NCI-H1417 treated with DMSO at 0.1 percent for 48 hours (cell line): ENCODE data around the gene HADHA.
"Not testable (repeated sequence)": the region's sequence is repeated elsewhere in the genome, so short reads cannot be mapped to it uniquely, and the experiment has no call there.

Source experiments
- DNase-seq: peaks from one replicate; lab custom pipeline; 2025; lab: John Stamatoyannopoulos, UW

HADHA gene

GRCh38 chr2:26174691-26175465 lies 69.6 kb downstream of the HADHA start:
- DNase-seq = no peak

- DNase-seq = no peak
These were observed 70.5 kb downstream of the HADHA start for GRCh38 chr2:26173776-26174482.

GRCh38 chr2:26172871-26173775 lies 71.3 kb downstream of the HADHA start, which contains the start of gene GAREM2:
Gene GAREM2 (plus strand): TSS chr2:26173088. CDS start chr2:26173221, 133 bp downstream.
- no peak for DNase-seq

DNA sequence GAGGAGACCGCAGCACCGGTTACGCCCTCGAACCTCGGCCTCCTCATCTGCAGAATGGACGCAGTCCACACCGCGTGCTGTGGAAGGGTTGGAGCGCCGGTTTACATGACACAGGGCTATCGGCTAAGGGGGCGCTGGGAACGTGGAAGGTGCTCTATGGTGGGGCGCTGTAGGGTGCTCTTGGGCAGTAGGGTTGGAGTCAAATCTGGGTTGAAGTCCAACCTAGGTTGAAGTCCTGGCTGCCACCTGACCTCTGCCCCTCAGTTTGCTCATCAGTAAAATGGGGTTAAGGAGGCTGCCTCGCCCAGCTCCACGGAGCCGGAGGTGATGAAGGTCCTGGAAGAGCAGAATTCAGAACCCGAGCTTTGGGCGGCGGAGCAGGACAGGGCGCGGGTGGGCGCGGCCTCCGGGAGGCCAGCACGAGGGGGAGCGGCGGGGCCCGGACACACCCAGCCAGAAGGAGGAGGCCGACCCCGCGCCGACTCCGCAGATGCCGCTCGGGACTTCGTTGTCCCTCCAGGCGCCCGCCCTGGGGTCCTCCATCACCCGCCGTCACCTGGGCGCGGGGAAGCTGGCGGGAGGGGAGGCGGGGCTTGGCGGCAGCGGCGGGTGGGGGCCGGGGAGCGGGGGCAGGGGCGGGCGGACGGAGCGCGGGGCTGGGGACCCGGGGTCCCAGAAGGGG lies 72.1 kb downstream of the HADHA start:
- no peak for DNase-seq

DNA sequence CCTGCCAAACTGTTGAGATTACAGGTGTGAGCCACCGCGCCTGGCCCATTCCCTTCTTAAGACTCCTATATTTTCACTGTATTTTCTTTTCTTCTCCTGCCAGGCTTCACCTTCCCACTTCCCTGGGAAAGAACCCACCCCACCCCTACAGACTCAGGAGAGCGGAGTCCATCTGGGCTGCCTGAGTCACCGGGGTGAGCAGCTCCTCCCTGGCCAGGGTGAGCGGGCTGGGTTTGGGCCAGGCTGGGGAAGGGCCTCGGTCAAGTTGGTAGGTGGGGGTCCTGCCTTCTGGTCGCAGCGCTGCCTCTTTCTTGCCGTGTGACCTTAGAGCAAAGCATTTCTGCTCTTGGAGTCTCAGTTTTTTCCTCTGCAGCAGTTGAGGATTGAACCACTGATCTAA lies 73.6 kb downstream of the HADHA start:
- no peak for DNase-seq

DNA sequence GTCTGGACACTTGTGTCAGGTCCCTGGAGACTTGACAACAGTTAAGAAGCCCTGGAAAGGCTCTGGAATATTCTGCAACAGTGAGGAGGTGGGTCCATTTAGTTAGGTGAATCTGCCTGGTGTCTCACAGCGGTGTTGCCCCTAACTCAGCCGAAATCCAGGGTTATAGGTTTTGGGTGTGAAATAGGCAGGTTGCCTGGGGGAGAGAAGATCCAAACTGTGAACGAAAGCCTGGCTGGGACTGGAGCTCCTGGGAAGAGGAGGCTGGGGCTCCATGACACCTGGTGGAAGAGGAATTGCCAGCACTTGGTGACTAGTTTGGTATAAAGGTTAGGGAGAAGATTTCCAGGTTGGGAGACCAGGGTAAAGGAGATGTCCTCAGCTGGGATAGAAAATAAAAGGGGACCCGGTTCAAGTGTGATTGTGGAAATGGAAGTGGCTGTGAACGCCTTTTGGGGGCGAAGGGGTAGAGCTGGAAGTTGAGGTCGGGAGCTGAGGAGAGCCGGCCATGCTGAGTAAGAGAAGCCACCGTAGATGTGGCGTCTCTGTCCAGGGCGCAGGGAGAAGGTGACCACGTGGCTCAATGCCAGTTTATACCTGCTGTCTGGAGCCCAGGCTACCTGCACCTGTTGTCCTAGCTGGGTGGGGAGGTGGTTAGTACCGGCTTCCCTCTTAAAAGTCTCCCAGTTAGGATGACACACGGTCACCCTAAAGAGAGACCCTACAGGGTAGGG lies 74.6 kb downstream of the HADHA start:
- DNase-seq = no peak

DNA sequence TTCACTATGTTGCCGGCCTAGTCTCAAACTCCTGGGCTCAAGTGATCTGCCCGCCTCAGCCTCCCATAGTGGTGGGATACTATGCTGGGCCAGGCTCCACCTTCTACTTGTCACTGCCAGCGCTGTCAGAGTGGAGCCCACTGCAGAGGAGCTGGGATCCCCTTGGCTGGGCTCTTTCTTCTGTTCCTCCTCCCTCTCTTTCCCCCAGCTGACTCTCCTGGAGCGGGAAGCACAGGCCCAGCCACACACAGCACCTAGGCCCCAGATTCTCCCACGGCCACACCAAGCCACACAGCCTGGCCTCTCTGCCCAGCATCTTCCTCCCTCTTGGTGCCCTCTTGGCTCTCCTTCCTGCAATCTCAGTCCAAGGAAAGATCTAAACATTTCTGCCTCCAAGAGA lies 75.2 kb downstream of the HADHA start:
- DNase-seq = no peak

DNA sequence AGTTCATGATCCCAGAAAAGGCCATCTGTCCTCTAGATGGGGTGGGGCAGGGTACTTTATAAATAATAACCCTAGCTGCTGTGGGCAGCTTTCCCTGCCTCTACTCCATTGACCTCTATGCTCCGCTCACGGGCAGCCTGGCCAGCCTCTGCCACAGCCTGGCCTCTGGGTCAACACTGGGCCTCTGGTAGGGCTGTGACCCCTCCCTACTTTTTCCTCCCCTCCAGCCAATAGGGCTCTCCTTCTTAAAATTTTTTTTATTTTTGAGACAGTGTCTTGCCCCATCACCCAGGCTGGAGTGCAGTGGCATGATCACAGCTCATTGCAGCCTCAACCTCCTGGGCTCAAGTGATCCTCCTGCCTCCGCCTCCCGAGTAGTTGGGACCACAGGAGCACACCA lies 75.6 kb downstream of the HADHA start:
- no peak for DNase-seq

DNA sequence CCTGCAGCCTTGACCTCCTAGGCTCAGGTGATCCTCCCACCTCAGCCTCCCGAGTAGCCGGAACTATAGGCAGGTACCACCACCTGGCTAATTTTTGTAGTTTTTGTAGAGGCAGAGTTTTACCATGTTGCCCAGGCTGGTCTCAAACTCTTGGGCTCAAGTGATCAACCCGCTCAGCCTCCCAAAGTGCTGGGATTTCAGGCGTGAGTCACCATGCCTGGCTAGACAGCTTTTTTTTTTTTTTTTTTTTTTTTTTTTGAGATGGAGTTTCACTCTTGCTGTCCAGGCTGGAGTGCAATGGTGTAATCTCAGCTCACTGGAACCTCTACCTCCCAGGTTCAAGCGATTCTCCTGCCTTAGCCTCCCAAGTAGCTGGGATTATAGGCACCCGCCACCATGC lies 77.9 kb downstream of the HADHA start:
- not testable (repeated sequence) for DNase-seq

- DNase-seq = no peak
These were observed 79.0 kb downstream of the HADHA start for GRCh38 chr2:26165403-26165802.

- no peak for DNase-seq
These were observed 79.7 kb downstream of the HADHA start for GRCh38 chr2:26164641-26165211.

DNA sequence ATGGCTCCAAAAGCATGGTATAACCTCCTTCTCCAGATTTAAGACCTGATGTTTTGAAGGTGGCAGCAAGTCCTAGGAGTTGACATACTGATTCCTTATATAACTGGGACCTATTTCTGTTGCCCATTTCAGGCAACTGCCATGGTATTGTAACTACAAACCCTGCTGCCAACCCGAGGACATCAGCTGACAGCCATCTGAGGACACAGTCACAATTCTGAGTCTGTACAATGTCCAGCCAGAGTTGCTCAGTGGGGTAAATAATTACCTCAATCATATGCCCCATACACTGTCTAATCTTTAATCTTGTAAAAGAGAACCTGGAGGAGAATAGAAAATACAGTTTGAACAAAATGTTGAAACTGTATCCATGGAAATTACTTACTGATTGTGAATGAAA lies 80.2 kb downstream of the HADHA start:
- DNase-seq = no peak

DNA sequence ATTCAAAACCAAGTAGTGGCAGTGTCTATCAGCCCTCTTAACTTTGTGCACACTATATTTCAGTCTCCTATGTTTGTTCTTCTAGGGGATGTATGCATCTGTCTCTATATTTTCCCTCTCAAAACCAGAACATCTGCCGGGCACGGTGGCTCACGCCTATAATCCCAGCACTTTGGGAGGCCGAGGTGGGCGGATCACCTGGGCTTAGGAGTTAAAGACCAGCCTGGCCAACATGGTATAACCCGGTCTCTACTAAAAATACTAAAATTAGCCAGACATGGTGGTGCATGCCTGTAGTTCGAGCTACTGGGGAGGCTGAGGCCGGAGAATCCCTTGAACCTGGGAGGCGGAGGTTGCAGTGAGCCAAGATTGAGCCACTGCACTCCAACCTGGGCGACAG lies 81.5 kb downstream of the HADHA start:
- DNase-seq = no peak

- no peak for DNase-seq
These were observed 82.5 kb downstream of the HADHA start for GRCh38 chr2:26161926-26162325.

GRCh38 chr2:26157580-26157979 lies 86.9 kb downstream of the HADHA start:
- no peak for DNase-seq

DNA sequence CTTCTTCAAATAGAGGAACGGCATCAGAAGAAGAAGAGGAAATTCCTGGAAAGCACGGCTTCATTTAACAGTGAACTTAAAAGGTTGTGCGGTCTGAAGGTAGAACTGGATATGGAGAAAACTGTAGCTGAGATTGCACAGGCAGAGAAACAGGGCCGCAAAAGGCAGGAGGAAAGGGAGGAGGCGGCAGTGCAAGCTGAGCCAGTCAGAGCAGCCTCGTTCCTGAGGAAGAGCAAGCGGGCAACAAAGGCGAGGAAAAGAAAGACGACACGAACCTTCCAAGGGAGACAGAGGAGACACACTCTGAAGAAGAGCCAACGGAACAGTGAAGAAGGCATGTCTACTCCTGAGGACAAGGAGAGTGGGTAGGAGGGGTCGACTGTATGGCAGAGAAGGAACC lies 94.2 kb downstream of the HADHA start:
- DNase-seq = no peak

DNA sequence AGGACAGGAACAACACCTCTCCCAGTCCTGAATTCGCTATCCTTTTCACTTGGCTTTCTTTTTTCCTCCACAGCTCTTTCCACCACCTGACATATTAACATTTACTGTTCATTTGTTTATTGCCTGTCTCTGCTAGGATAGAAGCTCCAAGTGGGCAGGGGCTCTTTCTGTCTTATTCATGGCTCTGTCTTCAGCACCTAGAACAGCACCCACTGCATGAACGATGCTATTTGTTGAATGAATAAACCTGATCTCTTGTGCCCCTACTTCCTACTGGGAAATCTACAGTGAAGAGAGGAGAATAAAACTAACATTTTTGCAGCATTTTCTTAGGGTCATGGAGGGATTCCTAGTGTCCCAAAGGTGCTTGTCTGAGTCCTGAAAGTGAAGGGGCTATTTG lies 95.9 kb downstream of the HADHA start:
- DNase-seq = no peak

- no peak for DNase-seq
These were observed 99.3 kb downstream of the HADHA start for GRCh38 chr2:26144953-26145680.

GRCh38 chr2:26144031-26144430 lies 100.4 kb downstream of the HADHA start:
- DNase-seq = no peak

DNA sequence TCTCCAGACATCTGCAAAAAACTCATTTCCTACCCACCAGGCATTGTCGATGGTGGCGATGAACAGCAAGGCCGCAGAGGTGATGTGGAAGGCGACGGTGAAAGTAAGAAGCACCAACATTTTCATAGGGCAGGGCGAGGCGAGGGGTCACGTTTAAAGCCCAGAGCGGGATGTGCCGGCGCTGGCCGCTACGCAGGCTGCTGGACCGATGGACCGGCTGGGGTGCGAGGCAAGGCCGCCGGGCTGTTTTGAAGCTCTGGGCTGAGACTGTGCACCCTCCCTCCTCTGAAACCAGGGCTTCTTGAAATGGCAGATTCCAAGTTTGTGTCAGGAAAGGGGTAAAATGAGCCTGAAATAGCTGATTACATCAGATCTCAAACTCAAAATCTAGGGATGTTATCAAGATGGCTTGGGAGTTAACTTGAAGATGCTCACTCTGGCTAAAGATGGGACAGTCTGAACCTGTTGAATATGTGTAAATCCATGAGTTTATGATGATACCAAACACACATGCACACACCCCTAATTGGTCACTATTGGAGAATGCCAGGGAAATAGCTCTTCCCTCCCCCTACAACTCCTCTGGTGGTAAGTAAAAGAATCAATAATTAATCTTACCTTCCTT lies 103.2 kb downstream of the HADHA start:
- DNase-seq = no peak
